Inferior parietal cortex (tissue), 1 donor: ENCODE results near the gene EXOC4.
A peak's percentile ranks its signal among the peaks of the same experiment; 100 is the strongest.
"Not testable (repeated sequence)": the region's sequence is repeated elsewhere in the genome, so short reads cannot be mapped to it uniquely, and the experiment has no call there.

Source experiments
- DNase-seq: peaks from one replicate; pipeline ENCODE4 v3.0.0-alpha.2; 2016; ENCODE audit errors: extremely low spot score

The EXOC4 gene

GRCh38 chr7:133315332-133316040, 62.6 kb downstream of the EXOC4 start:
- DNase-seq, result no peak

GRCh38 chr7:133319842-133320241, 67.0 kb downstream of the EXOC4 start:
- DNase-seq, result no peak

- DNase-seq, result no peak
Measured at GRCh38 chr7:133320891-133321290, 68.0 kb downstream of the EXOC4 start.

- not testable (repeated sequence) for DNase-seq
Measured at GRCh38 chr7:133321366-133321765, 68.5 kb downstream of the EXOC4 start.

GRCh38 chr7:133326745-133327144, 73.9 kb downstream of the EXOC4 start:
- not testable (repeated sequence) for DNase-seq

- not testable (repeated sequence) for DNase-seq
Measured at GRCh38 chr7:133328021-133328420, 75.1 kb downstream of the EXOC4 start.

- no peak for DNase-seq
Measured at GRCh38 chr7:133330085-133330484, 77.2 kb downstream of the EXOC4 start.

- peak; percentile 42 for DNase-seq
Measured at GRCh38 chr7:133331861-133332260, 79.0 kb downstream of the EXOC4 start.

GRCh38 chr7:133339772-133340171, 86.9 kb downstream of the EXOC4 start:
- DNase-seq, result no peak

GRCh38 chr7:133344275-133344674, 91.4 kb downstream of the EXOC4 start:
- DNase-seq, result no peak

GRCh38 chr7:133345690-133346421, 93.0 kb downstream of the EXOC4 start:
- no peak for DNase-seq

- DNase-seq, result no peak
Measured at GRCh38 chr7:133348250-133348649, 95.4 kb downstream of the EXOC4 start.

GRCh38 chr7:133349101-133349500, 96.2 kb downstream of the EXOC4 start:
- DNase-seq, result no peak

GRCh38 chr7:133352430-133352829, 99.6 kb downstream of the EXOC4 start:
- no peak for DNase-seq

GRCh38 chr7:133353775-133354174, 100.9 kb downstream of the EXOC4 start:
- no peak for DNase-seq

GRCh38 chr7:133354546-133355324, 101.9 kb downstream of the EXOC4 start:
- DNase-seq, result no peak

- no peak for DNase-seq
Measured at GRCh38 chr7:133355325-133355708, 102.4 kb downstream of the EXOC4 start.

- DNase-seq, result no peak
Measured at GRCh38 chr7:133355822-133356221, 102.9 kb downstream of the EXOC4 start.

GRCh38 chr7:133358708-133359107, 105.8 kb downstream of the EXOC4 start:
- no peak for DNase-seq

GRCh38 chr7:133359449-133359848, 106.6 kb downstream of the EXOC4 start:
- no peak for DNase-seq

GRCh38 chr7:133360201-133360600, 107.3 kb downstream of the EXOC4 start:
- no peak for DNase-seq

GRCh38 chr7:133361806-133362205, 108.9 kb downstream of the EXOC4 start:
- DNase-seq, result no peak
